HG02642 (cell line): ENCODE measurements around the gene HCRTR2.

Experiments
- ATAC-seq: cut with Tn5 transposase; IDR thresholded peaks from one replicate; pipeline ENCODE4 v1.9.1; 2021; ENCODE audit warnings: mild to moderate bottlenecking; ENCODE audit not compliant: unreplicated experiment, poor library complexity

The HCRTR2 gene

GRCh38 chr6:55319961-55320695 lies 145.8 kb downstream of the HCRTR2 start:
- no peak for ATAC-seq

- ATAC-seq: no peak
Measured at GRCh38 chr6:55320696-55321086, 146.4 kb downstream of the HCRTR2 start.

- ATAC-seq: no peak
Measured at GRCh38 chr6:55327169-55327568, 152.9 kb downstream of the HCRTR2 start, which contains the start of gene GFRAL. Gene GFRAL, plus strand, starts transcription at chr6:55327469. Its CDS starts 86 bp downstream, at chr6:55327555.
